ENCODE measurements around the gene PCSK4. TPM values are rescaled to one million over a fixed set of nuclear protein-coding genes. Genes with fewer than 3 reads are reported as not detected.

PCSK4 gene
- polyA plus RNA-seq, 1 of the 3 experiments (the other 2 are of a cell fraction) = 6.6 TPM

GRCh38 chr19:1497578-1498235 lies 7.6 kb upstream of the PCSK4 start (continued):
- TF ChIP-seq EZH2phosphoT487 (IDR thresholded peaks at IDR 0.05; ENCODE audit: borderline replicate concordance, low read depth) (no peak), NRF1 (IDR thresholded peaks at IDR 0.05; ENCODE audit: low read depth, low read length) (no peak)

GRCh38 chr19:1496714-1497577 lies 6.8 kb upstream of the PCSK4 start:
- H3K4me3 ChIP-seq (ENCODE audit: low read depth in 2 of 2, low read length in 1 of 2) = no peak overlapping the region
- WGBS (ENCODE audit: low lambda C conversion rate) = 85% methylated on average over 16 of the region's 39 CpGs
- ChIA-PET CTCF (no interaction called here), POLR2A (no interaction called here)
- H3K79me2 ChIP-seq (ENCODE audit: insufficient read depth) = no peaks in the 10 kb centered on the region
- no peak for DNase-seq
- no peak overlapping the region for H3K27ac ChIP-seq (ENCODE audit: low read depth in 2 of 2, low read length in 1 of 2)
- H3K36me3 ChIP-seq (replicated peaks in 1 of 2; ENCODE audit: control insufficient read depth in 1 of 2, insufficient read depth in 2 of 2, low read length in 1 of 2) = no peaks in the 10 kb centered on the region
- H2AFZ ChIP-seq (ENCODE audit: low read depth) = no peak overlapping the region
- H3K27me3 ChIP-seq (ENCODE audit: insufficient read depth) = no peaks in the 10 kb centered on the region
- H3K9ac ChIP-seq = no peak overlapping the region
- peaks cover 0 to 3% of the 10 kb centered on the region in 2 experiments; a peak in 1 of 4 replicates for H3K4me1 ChIP-seq (ENCODE audit: control insufficient read depth in 1 of 2, insufficient read depth in 2 of 2, low read depth in 1 of 2, low read length in 1 of 2)
- no peaks in the 10 kb centered on the region for H3K9me2 ChIP-seq
- no peaks in the 10 kb centered on the region for H4K20me1 ChIP-seq (ENCODE audit: insufficient read depth)
- no peaks in the 10 kb centered on the region for H3K9me3 ChIP-seq
- peaks cover 3% of the 10 kb centered on the region for H3F3A ChIP-seq (replicated peaks; ENCODE audit: insufficient read depth)
- H3K4me2 ChIP-seq = no peak overlapping the region
- no peak for TF ChIP-seq RXRA (IDR thresholded peaks at IDR 0.05; ENCODE audit: borderline replicate concordance, low read depth)
- no peak for TF ChIP-seq IRF3 (IDR thresholded peaks at IDR 0.05; ENCODE audit: low read depth, low read length)
- TF ChIP-seq REST (IDR thresholded peaks at IDR 0.05; ENCODE audit: low read depth, low read length) = no peak
- TF ChIP-seq JUND (IDR thresholded peaks at IDR 0.05) = no peak
- no peak for TF ChIP-seq TEAD4 (IDR thresholded peaks at IDR 0.05; ENCODE audit: borderline replicate concordance, insufficient read depth)
- no peak for TF ChIP-seq YY1 (IDR thresholded peaks at IDR 0.05; ENCODE audit: low read depth)
- no peak for TF ChIP-seq TCF12 (IDR thresholded peaks at IDR 0.05)
- TF ChIP-seq TAF1 (IDR thresholded peaks at IDR 0.05; ENCODE audit: borderline replicate concordance, low read depth, low read length) = no peak
- no peak for TF ChIP-seq NRF1 (IDR thresholded peaks at IDR 0.05; ENCODE audit: low read depth, low read length)

Data from SK-N-SH (cell line).